GM12878 (cell line): Measurements from ENCODE around the gene LRRC2.
"Not testable (repeated sequence)": the region's sequence is repeated elsewhere in the genome, so short reads cannot be mapped to it uniquely, and the experiment has no call there.

Experiments
- ASH2L ChIP-seq: fragments of 300-600, 200-600 bp; sonication (generic); IDR thresholded peaks from 2 replicates; pipeline ENCODE4 v1.6.1; 2017; ENCODE audit warnings: low read depth, mild to moderate bottlenecking, borderline replicate concordance
- BHLHE40 ChIP-seq, 2 experiments: fragments of 450-650 bp in 1 of 2; IDR thresholded peaks; 2 replicates each; pipeline ENCODE4 v1.6.1; 2011 to 2017; ENCODE audit warnings: low read depth in 2 of 2, borderline replicate concordance in 1 of 2, improper control_type of control experiment in 1 of 2, low read length in 1 of 2, mild to moderate bottlenecking in 1 of 2
- CBX3 ChIP-seq: fragments of 200-600 bp; sonication (generic); IDR thresholded peaks from 2 replicates; pipeline ENCODE4 v1.6.1; 2016; ENCODE audit warnings: low read depth, borderline replicate concordance
- CHD1 ChIP-seq: IDR thresholded peaks from 2 replicates; pipeline ENCODE4 v1.6.1; 2012; ENCODE audit warnings: low read depth, low read length, improper control_type of control experiment
- EZH2 ChIP-seq: IDR thresholded peaks from 2 replicates; pipeline ENCODE4 v1.6.1; 2012; ENCODE audit warnings: low read depth, mild to moderate bottlenecking, control low read depth, inconsistent platforms, low read length, borderline replicate concordance; ENCODE audit not compliant: control insufficient read depth
- FOXK2 ChIP-seq: fragments of 450-650 bp; IDR thresholded peaks from 2 replicates; pipeline ENCODE4 v1.6.1; 2017; ENCODE audit warnings: mild to moderate bottlenecking, moderate library complexity
- HDAC6 ChIP-seq: fragments of 200-600 bp; sonication (generic); IDR thresholded peaks from one replicate; pipeline ENCODE4 v1.8.0; 2017; ENCODE audit warnings: antibody characterized with exemption; ENCODE audit not compliant: unreplicated experiment
- JUNB ChIP-seq: IDR thresholded peaks from 2 replicates; pipeline ENCODE4 v1.6.1; 2016; ENCODE audit warnings: antibody characterized with exemption, mild to moderate bottlenecking
- RAD21 ChIP-seq: IDR thresholded peaks from 2 replicates; pipeline ENCODE4 v1.6.1; 2011; ENCODE audit warnings: mild to moderate bottlenecking, low read depth, low read length, moderate library complexity; ENCODE audit not compliant: insufficient read depth
- SREBF2 ChIP-seq: IDR thresholded peaks from 2 replicates; pipeline ENCODE4 v1.6.1; 2012; ENCODE audit warnings: mild to moderate bottlenecking, low read length
- SRF ChIP-seq, 2 experiments: IDR thresholded peaks; 2 replicates each; pipeline ENCODE4 v1.6.1; 2011; ENCODE audit warnings: low read depth in 2 of 2, low read length in 2 of 2, mild to moderate bottlenecking in 1 of 2, moderate library complexity in 1 of 2
- TF ChIP-seq, protein P1 (sequence below), 3 experiments: IDR thresholded peaks in 2 of 3; conservative IDR thresholded peaks in 1 of 3; 2 replicates each; pipeline ENCODE4 v1.5.1; 2011; ENCODE audit warnings: low read depth in 3 of 3, low read length in 3 of 3, mild to moderate bottlenecking in 3 of 3, control low read depth in 2 of 3, moderate library complexity in 2 of 3, inconsistent platforms in 1 of 3, mixed read lengths in 1 of 3; ENCODE audit not compliant: control insufficient read depth in 2 of 3, insufficient read depth in 1 of 3; ENCODE audit errors: extremely low read depth in 1 of 3

GRCh38 chr3:46548611-46549010 is 17.5 kb downstream of the LRRC2 start:
- TF ChIP-seq FOXK2; SREBF2; JUNB; CBX3; CHD1; RAD21; EZH2; ASH2L; BHLHE40 (IDR thresholded peaks at IDR 0.05; ENCODE audit: borderline replicate concordance in 1 of 2, low read depth in 2 of 2, low read length in 1 of 2); HDAC6; SRF (IDR thresholded peaks at IDR 0.05; ENCODE audit: low read depth in 2 of 2, low read length in 2 of 2): not testable (repeated sequence)
- TF ChIP-seq, protein P1, sequence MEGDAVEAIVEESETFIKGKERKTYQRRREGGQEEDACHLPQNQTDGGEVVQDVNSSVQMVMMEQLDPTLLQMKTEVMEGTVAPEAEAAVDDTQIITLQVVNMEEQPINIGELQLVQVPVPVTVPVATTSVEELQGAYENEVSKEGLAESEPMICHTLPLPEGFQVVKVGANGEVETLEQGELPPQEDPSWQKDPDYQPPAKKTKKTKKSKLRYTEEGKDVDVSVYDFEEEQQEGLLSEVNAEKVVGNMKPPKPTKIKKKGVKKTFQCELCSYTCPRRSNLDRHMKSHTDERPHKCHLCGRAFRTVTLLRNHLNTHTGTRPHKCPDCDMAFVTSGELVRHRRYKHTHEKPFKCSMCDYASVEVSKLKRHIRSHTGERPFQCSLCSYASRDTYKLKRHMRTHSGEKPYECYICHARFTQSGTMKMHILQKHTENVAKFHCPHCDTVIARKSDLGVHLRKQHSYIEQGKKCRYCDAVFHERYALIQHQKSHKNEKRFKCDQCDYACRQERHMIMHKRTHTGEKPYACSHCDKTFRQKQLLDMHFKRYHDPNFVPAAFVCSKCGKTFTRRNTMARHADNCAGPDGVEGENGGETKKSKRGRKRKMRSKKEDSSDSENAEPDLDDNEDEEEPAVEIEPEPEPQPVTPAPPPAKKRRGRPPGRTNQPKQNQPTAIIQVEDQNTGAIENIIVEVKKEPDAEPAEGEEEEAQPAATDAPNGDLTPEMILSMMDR (IDR thresholded peaks at IDR 0.05 in 2 of 3, conservative IDR thresholded peaks at IDR 0.05 in 1 of 3; ENCODE audit: control insufficient read depth in 2 of 3, extremely low read depth in 1 of 3, insufficient read depth in 1 of 3, low read depth in 3 of 3, low read length in 3 of 3) = not testable (repeated sequence)
